Measurements from ENCODE around the gene PTCD1.

- TF ChIP-seq LEF1 (IDR thresholded peaks at IDR 0.05; ENCODE audit: borderline replicate concordance) (no peak), SUZ12 (IDR thresholded peaks at IDR 0.05) (no peak), ZNF384 (IDR thresholded peaks at IDR 0.05) (no peak), BHLHE40 (IDR thresholded peaks at IDR 0.05; ENCODE audit: borderline replicate concordance) (no peak), FOXK2 (IDR thresholded peaks at IDR 0.05) (no peak), PKNOX1 (IDR thresholded peaks at IDR 0.05) (no peak), SP1 (IDR thresholded peaks at IDR 0.05) (no peak), FOXM1 (IDR thresholded peaks at IDR 0.05; ENCODE audit: borderline replicate concordance) (no peak), CTBP1 (IDR thresholded peaks at IDR 0.05; ENCODE audit: borderline replicate concordance) (no peak), ARNT (IDR thresholded peaks at IDR 0.05) (no peak), FOXA1 (IDR thresholded peaks at IDR 0.05) (no peak)
Observed at GRCh38 chr7:99449326-99449725, 10.7 kb upstream of the PTCD1 start.
